Retinal pigment epithelial cell (primary cell): ENCODE results near the gene SLIT1.

ENCODE experiments used
- DNase-seq: peaks from one replicate; pipeline ENCODE4 v3.0.0-alpha.2; 2010; ENCODE audit warnings: low read depth
- H3K4me3 ChIP-seq: 2 replicates; pipeline ENCODE4 v1.5.1; 2011; ENCODE audit warnings: mild to moderate bottlenecking, low read length, control low read depth, moderate library complexity
- TF ChIP-seq, protein P1 (sequence below): conservative IDR thresholded peaks from 2 replicates; pipeline ENCODE4 v1.5.1; 2011; ENCODE audit warnings: low read depth, low read length, control low read depth, inconsistent platforms

SLIT1 gene

DNA sequence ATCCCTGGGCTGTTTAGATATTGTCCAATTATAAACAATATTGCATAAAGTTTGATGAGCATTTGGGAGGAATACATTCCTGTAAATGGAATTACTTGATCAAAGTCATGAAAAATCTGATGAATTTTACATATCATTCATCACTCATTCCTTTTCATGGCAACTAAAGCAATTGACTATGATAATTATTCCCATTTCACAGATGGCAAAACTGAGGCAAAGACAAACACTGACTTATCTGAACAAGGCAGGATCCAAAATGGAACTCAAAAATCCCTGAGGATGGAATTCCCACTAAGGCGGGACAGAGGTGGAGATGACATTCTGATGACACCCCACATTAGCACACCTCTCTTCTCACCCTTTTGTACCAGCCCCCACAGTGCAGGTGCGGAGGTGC lies 17.1 kb downstream of the SLIT1 start:
- no peak for DNase-seq
- no peak overlapping the region for H3K4me3 ChIP-seq
- TF ChIP-seq, protein P1, sequence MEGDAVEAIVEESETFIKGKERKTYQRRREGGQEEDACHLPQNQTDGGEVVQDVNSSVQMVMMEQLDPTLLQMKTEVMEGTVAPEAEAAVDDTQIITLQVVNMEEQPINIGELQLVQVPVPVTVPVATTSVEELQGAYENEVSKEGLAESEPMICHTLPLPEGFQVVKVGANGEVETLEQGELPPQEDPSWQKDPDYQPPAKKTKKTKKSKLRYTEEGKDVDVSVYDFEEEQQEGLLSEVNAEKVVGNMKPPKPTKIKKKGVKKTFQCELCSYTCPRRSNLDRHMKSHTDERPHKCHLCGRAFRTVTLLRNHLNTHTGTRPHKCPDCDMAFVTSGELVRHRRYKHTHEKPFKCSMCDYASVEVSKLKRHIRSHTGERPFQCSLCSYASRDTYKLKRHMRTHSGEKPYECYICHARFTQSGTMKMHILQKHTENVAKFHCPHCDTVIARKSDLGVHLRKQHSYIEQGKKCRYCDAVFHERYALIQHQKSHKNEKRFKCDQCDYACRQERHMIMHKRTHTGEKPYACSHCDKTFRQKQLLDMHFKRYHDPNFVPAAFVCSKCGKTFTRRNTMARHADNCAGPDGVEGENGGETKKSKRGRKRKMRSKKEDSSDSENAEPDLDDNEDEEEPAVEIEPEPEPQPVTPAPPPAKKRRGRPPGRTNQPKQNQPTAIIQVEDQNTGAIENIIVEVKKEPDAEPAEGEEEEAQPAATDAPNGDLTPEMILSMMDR, result no peak

DNA sequence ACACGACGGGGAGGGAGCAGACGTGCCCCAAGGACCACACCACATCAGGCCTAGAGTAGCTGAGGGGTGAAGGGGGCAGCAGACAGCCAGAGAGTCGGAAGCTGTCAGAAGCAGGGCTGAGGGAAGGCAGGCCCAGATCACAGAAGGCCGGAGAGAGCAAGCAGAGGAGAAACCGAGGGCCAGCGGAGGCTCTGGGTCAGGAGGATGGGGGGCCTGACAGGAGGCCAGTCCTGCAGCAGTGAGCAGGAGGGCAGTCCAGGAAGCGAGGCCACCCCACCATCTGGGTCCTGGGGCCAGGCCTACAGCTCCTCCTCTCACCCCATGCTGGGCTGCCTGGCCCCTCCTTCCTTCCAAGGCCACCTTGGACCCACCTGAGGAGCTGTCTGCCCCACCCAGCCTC lies 20.3 kb downstream of the SLIT1 start:
- TF ChIP-seq, protein P1, result no peak
- no peak for DNase-seq

DNA sequence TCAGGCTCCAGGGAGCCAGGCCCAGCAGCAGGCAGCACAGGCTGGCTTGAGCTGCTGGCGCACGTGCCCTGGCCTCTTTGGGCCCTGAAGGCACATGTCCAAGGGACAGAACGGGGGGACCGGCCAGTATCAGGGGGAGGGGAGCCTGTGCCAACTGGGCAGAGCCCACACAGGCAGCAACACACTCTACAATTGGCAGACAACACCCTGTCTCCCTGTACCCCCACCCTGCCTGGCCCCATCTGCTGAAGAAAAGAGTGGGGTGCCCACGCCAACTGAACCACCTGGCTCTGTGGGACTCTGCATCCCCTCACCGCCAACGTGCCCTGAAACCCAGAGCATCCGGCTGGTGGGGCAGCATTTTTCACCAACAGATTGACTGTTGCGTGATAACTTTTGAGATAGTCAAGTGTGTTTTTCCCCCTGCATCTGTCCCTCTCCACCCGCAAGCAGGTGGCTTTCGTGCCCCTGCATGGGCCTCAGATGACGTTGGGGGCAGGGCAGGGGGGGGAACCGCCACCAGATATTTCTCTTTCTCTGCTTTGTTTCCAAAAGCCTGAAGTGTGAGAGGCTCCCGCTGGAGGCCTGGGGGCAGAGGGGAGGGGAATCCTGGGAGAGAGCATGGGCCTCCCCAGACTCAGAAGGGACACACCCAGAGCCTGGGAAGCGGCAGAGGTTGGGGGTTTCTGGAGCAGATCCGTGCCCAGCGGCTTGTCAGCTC lies 21.8 kb downstream of the SLIT1 start:
- TF ChIP-seq, protein P1, result no peak
- no peak for DNase-seq
- no peak overlapping the region for H3K4me3 ChIP-seq

More for the DNA sequence above, 20.3 kb downstream of the SLIT1 start:
- no peak overlapping the region for H3K4me3 ChIP-seq

DNA sequence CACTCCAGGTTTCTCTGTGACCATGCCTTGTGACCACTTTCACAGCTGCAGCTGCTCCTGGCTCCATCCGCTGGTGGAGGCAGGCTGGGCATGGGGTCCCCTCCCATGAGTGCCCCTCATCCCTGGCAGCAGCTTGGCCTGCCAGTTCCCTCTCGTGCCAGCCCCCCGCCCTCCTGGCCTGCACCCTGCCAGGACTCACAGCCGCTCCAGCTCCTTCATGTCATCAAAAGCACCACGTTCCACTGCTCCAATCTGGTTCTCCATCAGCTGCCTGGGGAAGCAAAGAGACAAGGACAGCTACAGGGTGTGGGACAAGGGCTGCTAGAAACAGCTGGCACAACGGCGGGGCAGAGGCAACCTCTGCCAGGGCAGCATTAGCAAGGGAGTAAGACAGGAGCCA lies 22.6 kb downstream of the SLIT1 start:
- TF ChIP-seq, protein P1, result no peak
- H3K4me3 ChIP-seq, result no peak overlapping the region
- no peak for DNase-seq

DNA sequence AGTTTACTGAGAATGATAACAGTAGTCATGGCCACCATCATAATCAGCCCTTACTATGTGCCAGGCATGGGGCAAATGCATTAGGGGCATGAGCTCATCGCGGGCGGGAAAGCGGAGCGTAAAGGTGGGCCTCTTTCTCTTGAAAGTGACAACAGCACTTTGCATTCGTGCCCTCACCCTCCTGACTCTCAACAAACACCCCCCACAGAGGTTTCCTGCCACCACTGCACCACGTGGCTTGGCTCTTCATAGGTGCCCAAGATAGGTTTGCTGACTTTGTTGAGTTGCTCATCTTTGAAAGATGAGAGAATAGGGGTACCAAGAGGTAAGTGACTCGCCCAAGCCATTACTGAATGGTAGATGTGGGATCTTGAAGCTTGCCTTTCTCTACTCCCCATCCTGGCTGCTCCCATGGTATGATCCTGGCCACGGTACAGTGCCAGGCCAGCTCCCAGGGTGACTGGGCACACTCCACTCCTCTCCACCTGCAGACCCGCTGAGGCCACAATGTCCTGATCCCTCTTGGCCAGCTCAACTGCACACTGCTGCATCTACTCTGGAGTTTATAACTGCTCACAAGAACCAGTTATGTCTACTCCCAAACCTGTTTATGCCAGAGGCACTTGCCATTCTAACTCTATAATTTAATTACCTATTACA lies 26.0 kb downstream of the SLIT1 start:
- no peak for DNase-seq
- no peak overlapping the region for H3K4me3 ChIP-seq
- TF ChIP-seq, protein P1, result no peak

DNA sequence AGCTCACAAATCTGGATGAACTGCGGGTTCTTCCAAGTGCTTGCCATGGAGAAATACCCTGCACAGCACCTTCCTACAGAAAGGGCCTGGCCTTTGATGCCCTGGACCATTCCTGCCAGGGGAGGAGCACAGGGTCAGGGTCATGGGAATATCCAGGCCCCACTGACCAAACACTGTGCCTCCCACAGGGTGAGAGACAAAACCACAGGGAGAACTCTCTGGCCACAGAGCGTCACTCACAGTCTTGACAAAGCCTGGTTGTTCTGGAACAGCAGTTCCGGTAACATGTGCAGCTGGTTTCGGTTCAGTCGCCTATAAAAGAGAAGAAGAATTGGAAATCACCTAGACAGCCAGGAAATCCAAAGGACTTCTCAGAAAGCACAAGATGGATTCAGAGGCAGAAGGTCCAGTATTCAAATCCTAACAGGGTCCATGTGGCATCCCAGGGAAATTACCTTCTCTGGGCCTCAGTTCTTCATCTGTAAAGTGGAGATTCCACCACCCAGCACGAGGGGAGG lies 28.1 kb downstream of the SLIT1 start:
- no peak for DNase-seq

More for the DNA sequence above, 28.1 kb downstream of the SLIT1 start:
- H3K4me3 ChIP-seq, result no peak overlapping the region
- TF ChIP-seq, protein P1, result no peak
